Measurements from ENCODE around the gene HM13.

DNA sequence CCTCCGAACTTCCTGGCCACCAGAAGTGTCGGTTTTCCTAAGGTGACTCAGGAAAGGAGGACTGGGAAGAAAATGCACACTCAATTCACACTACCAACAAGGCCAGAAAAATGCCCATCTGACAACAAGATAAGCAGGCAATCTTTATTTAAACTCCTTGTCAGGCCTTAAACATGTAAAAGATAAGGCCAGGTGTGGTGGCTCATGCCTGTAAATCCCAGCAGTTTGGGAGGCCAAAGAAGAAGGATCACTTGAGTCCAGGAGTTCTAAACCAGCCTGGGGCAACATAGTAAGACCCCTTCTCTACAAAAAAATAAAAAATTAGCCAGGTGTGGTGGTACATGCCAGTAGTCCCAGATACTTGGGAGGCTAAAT lies 83.2 kb downstream of the HM13 start:
- TF ChIP-seq, protein P1, sequence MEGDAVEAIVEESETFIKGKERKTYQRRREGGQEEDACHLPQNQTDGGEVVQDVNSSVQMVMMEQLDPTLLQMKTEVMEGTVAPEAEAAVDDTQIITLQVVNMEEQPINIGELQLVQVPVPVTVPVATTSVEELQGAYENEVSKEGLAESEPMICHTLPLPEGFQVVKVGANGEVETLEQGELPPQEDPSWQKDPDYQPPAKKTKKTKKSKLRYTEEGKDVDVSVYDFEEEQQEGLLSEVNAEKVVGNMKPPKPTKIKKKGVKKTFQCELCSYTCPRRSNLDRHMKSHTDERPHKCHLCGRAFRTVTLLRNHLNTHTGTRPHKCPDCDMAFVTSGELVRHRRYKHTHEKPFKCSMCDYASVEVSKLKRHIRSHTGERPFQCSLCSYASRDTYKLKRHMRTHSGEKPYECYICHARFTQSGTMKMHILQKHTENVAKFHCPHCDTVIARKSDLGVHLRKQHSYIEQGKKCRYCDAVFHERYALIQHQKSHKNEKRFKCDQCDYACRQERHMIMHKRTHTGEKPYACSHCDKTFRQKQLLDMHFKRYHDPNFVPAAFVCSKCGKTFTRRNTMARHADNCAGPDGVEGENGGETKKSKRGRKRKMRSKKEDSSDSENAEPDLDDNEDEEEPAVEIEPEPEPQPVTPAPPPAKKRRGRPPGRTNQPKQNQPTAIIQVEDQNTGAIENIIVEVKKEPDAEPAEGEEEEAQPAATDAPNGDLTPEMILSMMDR (IDR thresholded peaks at IDR 0.05; ENCODE audit: low read depth, low read length), result no peak
- no peak for TF ChIP-seq POLR2A (IDR thresholded peaks at IDR 0.05; ENCODE audit: extremely low read depth, insufficient read length)

All from NB4 (cell line).